Fibroblast of lung (primary cell): ENCODE measurements around the gene MED28. TPM values are rescaled to one million over a fixed set of nuclear protein-coding genes. Genes with fewer than 3 reads are reported as not detected.

Experiments used
- DNase-seq, 2 donors: peaks; one replicate each; pipeline versions ENCODE4 v3.0.0 to v3.0.0-alpha.2; 2010; ENCODE audit warnings: low read depth in 2 of 2
- H2AFZ ChIP-seq: 2 replicates; pipeline ENCODE4 v1.5.1; 2012; ENCODE audit warnings: low read length, control low read depth, inconsistent platforms
- H3K27ac ChIP-seq: 2 replicates; pipeline ENCODE4 v1.5.1; 2011; ENCODE audit warnings: low read length, control low read depth; ENCODE audit not compliant: insufficient read depth
- H3K27me3 ChIP-seq: 2 replicates; pipeline ENCODE4 v1.5.1; 2011; ENCODE audit warnings: mild to moderate bottlenecking, low read length; ENCODE audit not compliant: control insufficient read depth, insufficient read depth
- H3K36me3 ChIP-seq: 2 replicates; pipeline ENCODE4 v1.5.1; 2011; ENCODE audit warnings: low read length; ENCODE audit not compliant: control insufficient read depth, insufficient read depth
- H3K4me1 ChIP-seq: 2 replicates; pipeline ENCODE4 v1.5.1; 2011; ENCODE audit warnings: low read length; ENCODE audit not compliant: control insufficient read depth, insufficient read depth; ENCODE audit errors: extremely low read depth
- H3K4me2 ChIP-seq: 2 replicates; pipeline ENCODE4 v1.5.1; 2011; ENCODE audit warnings: low read length, control low read depth; ENCODE audit not compliant: insufficient read depth; ENCODE audit errors: extremely low read depth
- H3K4me3 ChIP-seq, 4 experiments: fragments of 200-600 bp in 1 of 4; sonication (generic) in 1 of 4; replicated peaks in 1 of 4; 2 replicates each; pipeline ENCODE4 v1.5.1; 2011 to 2016; ENCODE audit warnings: low read length in 4 of 4, low read depth in 3 of 4, mild to moderate bottlenecking in 3 of 4, control low read depth in 2 of 4, inconsistent platforms in 1 of 4, mixed read lengths in 1 of 4; ENCODE audit not compliant: insufficient read depth in 1 of 4; ENCODE audit errors: control extremely low read depth in 1 of 4
- H3K79me2 ChIP-seq: 2 replicates; pipeline ENCODE4 v1.5.1; 2012; ENCODE audit warnings: mild to moderate bottlenecking, low read length, inconsistent platforms; ENCODE audit not compliant: control insufficient read depth, insufficient read depth
- H3K9ac ChIP-seq: 2 replicates; pipeline ENCODE4 v1.5.1; 2011; ENCODE audit warnings: mild to moderate bottlenecking, low read length, control low read depth; ENCODE audit not compliant: insufficient read depth
- H3K9me3 ChIP-seq: 2 replicates; pipeline ENCODE4 v1.5.1; 2012; ENCODE audit warnings: low read depth, low read length; ENCODE audit not compliant: control insufficient read depth, insufficient read depth
- H4K20me1 ChIP-seq: 2 replicates; pipeline ENCODE4 v1.5.1; 2011; ENCODE audit warnings: low read length; ENCODE audit not compliant: control insufficient read depth, insufficient read depth; ENCODE audit errors: extremely low read depth
- CTCF ChIP-seq, 2 donors: IDR thresholded peaks in 1 of 2; conservative IDR thresholded peaks in 1 of 2; 1 replicate in 1 of 2; 2 replicates in 1 of 2; pipeline ENCODE4 v1.5.1; 2011 to 2012; ENCODE audit warnings: low read length in 2 of 2, control low read depth in 1 of 2, inconsistent platforms in 1 of 2, low read depth in 1 of 2, mild to moderate bottlenecking in 1 of 2
- EZH2 ChIP-seq: IDR thresholded peaks from 2 replicates; pipeline ENCODE4 v1.5.1; 2012; ENCODE audit warnings: low read length, control low read depth, mild to moderate bottlenecking; ENCODE audit errors: missing control alignments
- polyA plus RNA-seq, 2 donors: library from polyadenylated mRNA; depleted of rRNA in 1 of 2; stranded (reverse) in 1 of 2; unstranded in 1 of 2; fragments of >200 nt; gene quantifications; 2 replicates each; pipeline ENCODE4 v1.2.1, GENCODE V29; 2011 to 2012; ENCODE audit warnings: missing spikeins in 1 of 2
- total RNA-seq: library from RNA; depleted of rRNA; stranded (reverse); fragments of >200 nt; gene quantifications from 2 replicates; pipeline ENCODE4 v1.2.1, GENCODE V29; 2014

MED28 gene
- total and polyA plus RNA-seq, 2 donors (not counting 1 experiment from before 2014, with no cell fraction given), result 16.8 to 20.1 TPM

GRCh38 chr4:17670423-17670822 is 56.0 kb downstream of the MED28 start:
- H3K4me1 ChIP-seq, result no peaks in the 10 kb centered on the region
- no peak overlapping the region for H2AFZ ChIP-seq
- no peaks in the 10 kb centered on the region for H3K9me3 ChIP-seq
- TF ChIP-seq CTCF (conservative IDR thresholded peaks at IDR 0.05 in 1 of 2, IDR thresholded peaks at IDR 0.05 in 1 of 2; ENCODE audit: low read depth in 1 of 2, low read length in 2 of 2), result no peak
- no peak for TF ChIP-seq EZH2
- no peaks in the 10 kb centered on the region for H4K20me1 ChIP-seq
- DNase-seq, result no peak
- no peaks in the 10 kb centered on the region for H3K36me3 ChIP-seq
- H3K27ac ChIP-seq, result no peak overlapping the region
- no peak overlapping the region for H3K4me3 ChIP-seq
- H3K9ac ChIP-seq, result no peak overlapping the region
- no peaks in the 10 kb centered on the region for H3K79me2 ChIP-seq
- no peaks in the 10 kb centered on the region for H3K27me3 ChIP-seq
- no peak overlapping the region for H3K4me2 ChIP-seq

GRCh38 chr4:17680559-17681280 is 66.3 kb downstream of the MED28 start:
- Histone ChIP-seq H3K9me3 (no peaks in the 10 kb centered on the region), H3K4me1 (no peaks in the 10 kb centered on the region), H3K36me3 (no peaks in the 10 kb centered on the region), H3K4me2 (no peak overlapping the region), H3K9ac (no peak overlapping the region), H3K27ac (no peak overlapping the region), H2AFZ (no peak overlapping the region), H3K4me3 (no peak overlapping the region), H4K20me1 (no peaks in the 10 kb centered on the region), H3K79me2 (no peaks in the 10 kb centered on the region), H3K27me3 (no peaks in the 10 kb centered on the region)
- TF ChIP-seq EZH2, result no peak
- no peak for TF ChIP-seq CTCF (conservative IDR thresholded peaks at IDR 0.05 in 1 of 2, IDR thresholded peaks at IDR 0.05 in 1 of 2; ENCODE audit: low read depth in 1 of 2, low read length in 2 of 2)
- no peak for DNase-seq

- no peak for TF ChIP-seq EZH2
- TF ChIP-seq CTCF (conservative IDR thresholded peaks at IDR 0.05 in 1 of 2, IDR thresholded peaks at IDR 0.05 in 1 of 2; ENCODE audit: low read depth in 1 of 2, low read length in 2 of 2), result no peak
- Histone ChIP-seq H3K27ac (no peak overlapping the region), H3K4me1 (no peaks in the 10 kb centered on the region), H4K20me1 (no peaks in the 10 kb centered on the region), H2AFZ (no peak overlapping the region), H3K4me2 (no peak overlapping the region), H3K4me3 (no peak overlapping the region), H3K9me3 (no peaks in the 10 kb centered on the region), H3K9ac (no peak overlapping the region), H3K27me3 (no peaks in the 10 kb centered on the region), H3K79me2 (no peaks in the 10 kb centered on the region), H3K36me3 (no peaks in the 10 kb centered on the region)
- no peak for DNase-seq
Observed at GRCh38 chr4:17681281-17682221, 67.1 kb downstream of the MED28 start.
